Activated T-cell treated with anti-CD3 and anti-CD28 coated beads for 48 hours (primary cell): ENCODE results near the gene GFPT2.

Experiments used
- DNase-seq: peaks from one replicate; pipeline ENCODE4 v3.0.0-alpha.2; 2020; ENCODE audit warnings: low read depth

The GFPT2 gene

GRCh38 chr5:180353048-180353979 lies at the start of gene GFPT2:
Gene GFPT2, minus strand, starts transcription at chr5:180353336. Its CDS starts 119 bp downstream, at chr5:180353217.
- DNase-seq: peak; percentile 65

- DNase-seq: no peak
These were observed 49.6 kb upstream of the GFPT2 start for GRCh38 chr5:180402716-180403115.

GRCh38 chr5:180401229-180401907 lies 48.2 kb upstream of the GFPT2 start:
- no peak for DNase-seq

- DNase-seq: no peak
These were observed 47.3 kb upstream of the GFPT2 start for GRCh38 chr5:180400416-180400815.

GRCh38 chr5:180399401-180400215 lies 46.5 kb upstream of the GFPT2 start:
- DNase-seq: no peak

GRCh38 chr5:180396926-180397325 lies 43.8 kb upstream of the GFPT2 start:
- DNase-seq: no peak

- no peak for DNase-seq
These were observed 42.6 kb upstream of the GFPT2 start for GRCh38 chr5:180395540-180396274.

GRCh38 chr5:180394031-180394636 lies 41.0 kb upstream of the GFPT2 start:
- no peak for DNase-seq

- no peak for DNase-seq
These were observed 38.1 kb upstream of the GFPT2 start for GRCh38 chr5:180391276-180391675.

GRCh38 chr5:180390441-180391190 lies 37.5 kb upstream of the GFPT2 start:
- no peak for DNase-seq

GRCh38 chr5:180389252-180390101 lies 36.3 kb upstream of the GFPT2 start:
- DNase-seq: no peak

- DNase-seq: no peak
These were observed 34.7 kb upstream of the GFPT2 start for GRCh38 chr5:180387798-180388197.

GRCh38 chr5:180382926-180383325 lies 29.8 kb upstream of the GFPT2 start:
- DNase-seq: no peak

GRCh38 chr5:180381851-180382480 lies 28.8 kb upstream of the GFPT2 start:
- DNase-seq: no peak

- no peak for DNase-seq
These were observed 28.3 kb upstream of the GFPT2 start for GRCh38 chr5:180381428-180381827.

GRCh38 chr5:180380856-180381255 lies 27.7 kb upstream of the GFPT2 start:
- no peak for DNase-seq

GRCh38 chr5:180380441-180380840 lies 27.3 kb upstream of the GFPT2 start:
- no peak for DNase-seq

GRCh38 chr5:180379355-180380070 lies 26.4 kb upstream of the GFPT2 start:
- DNase-seq: no peak
